ENCODE data around the gene PIGB. TPM values are rescaled to one million over a fixed set of nuclear protein-coding genes. Genes with fewer than 3 reads are reported as not detected.

The PIGB gene
- total and polyA plus RNA-seq, 4 donors = 3.4 to 9.7 (median 4.8) TPM

- no peak overlapping the region for H3K27ac ChIP-seq (ENCODE audit: low read depth in 1 of 2, low read length in 2 of 2)
- no peak for TF ChIP-seq ATF3 (IDR thresholded peaks at IDR 0.05)
- TF ChIP-seq TAF1 (conservative IDR thresholded peaks at IDR 0.05) = no peak
- TF ChIP-seq HNF4A (conservative IDR thresholded peaks at IDR 0.05) = no peak
- TF ChIP-seq NR2F2 (IDR thresholded peaks at IDR 0.05) = no peak
- TF ChIP-seq CTCF (IDR thresholded peaks at IDR 0.05; ENCODE audit: low read depth, low read length, missing input control) = no peak
- no peak for TF ChIP-seq YY1 (IDR thresholded peaks at IDR 0.05)
- TF ChIP-seq RXRA (IDR thresholded peaks at IDR 0.05) = no peak
- TF ChIP-seq GABPA (IDR thresholded peaks at IDR 0.05 in 1 of 2, conservative IDR thresholded peaks at IDR 0.05 in 1 of 2) = no peak
- TF ChIP-seq SP1 (IDR thresholded peaks at IDR 0.05) = no peak
- TF ChIP-seq ZBTB33 (IDR thresholded peaks at IDR 0.05) = no peak
- no peak for TF ChIP-seq MAX (IDR thresholded peaks at IDR 0.05)
- no peak for TF ChIP-seq FOXA1 (IDR thresholded peaks at IDR 0.05)
- no peak for TF ChIP-seq EGR1 (IDR thresholded peaks at IDR 0.05; ENCODE audit: low read depth in 2 of 2)
- TF ChIP-seq HNF4G (IDR thresholded peaks at IDR 0.05) = no peak
- TF ChIP-seq REST (IDR thresholded peaks at IDR 0.05) = no peak
- TF ChIP-seq FOXA2 (IDR thresholded peaks at IDR 0.05) = no peak
- TF ChIP-seq RAD21 (IDR thresholded peaks at IDR 0.05) = no peak
- H3K9me3 ChIP-seq (ENCODE audit: control insufficient read depth in 4 of 4, low read length in 3 of 4) = no peaks in the 10 kb centered on the region
- no peak for DNase-seq (ENCODE audit: low spot score)
- H3K4me1 ChIP-seq (ENCODE audit: control insufficient read depth in 4 of 4, insufficient read depth in 4 of 4, low read length in 3 of 4) = peaks cover 0 to 3% (median 0%) of the 10 kb centered on the region in 4 donors
- H3K9ac ChIP-seq (ENCODE audit: low read depth in 1 of 2, low read length in 2 of 2) = no peak overlapping the region
- peaks cover 3 to 19% (median 4%) of the 10 kb centered on the region in 4 donors for H3K36me3 ChIP-seq (ENCODE audit: control insufficient read depth in 4 of 4, insufficient read depth in 3 of 4, low read depth in 1 of 4, low read length in 3 of 4)
- H3K27me3 ChIP-seq (ENCODE audit: control insufficient read depth in 4 of 4, insufficient read depth in 4 of 4, low read length in 3 of 4) = no peaks in the 10 kb centered on the region
- WGBS = 97% methylated on average over 5 of the region's 5 CpGs
- H3K4me3 ChIP-seq (ENCODE audit: low read depth in 1 of 3, low read length in 3 of 3) = no peak overlapping the region
Measured at GRCh38 chr15:55334371-55334770, 15.3 kb downstream of the PIGB start.

Measured in liver (tissue), 9 donors.